T-cell (primary cell): ENCODE results near the gene HSDL1. TPM values are rescaled to one million over a fixed set of nuclear protein-coding genes. Genes with fewer than 3 reads are reported as not detected.

Experiments used
- ATAC-seq, 4 experiments: fragments of 200-7000 bp in 3 of 4; fragments of 150-1000 bp in 1 of 4; cut with Tn5 transposase; replicated peaks in 1 of 4; 1 replicate in 3 of 4; 2 replicates in 1 of 4; pipeline ENCODE4 v1.10.0; 2021; ENCODE audit warnings: moderate library complexity in 3 of 4, mild to moderate bottlenecking in 2 of 4, moderate number of reproducible peaks in 1 of 4
- CTCF ChIA-PET, 2 donors: fragments of 300-600 bp; sonication (Branson Sonifier 250); formaldehyde crosslinking; loops; one replicate each; lab custom pipeline; 2022; ENCODE audit warnings: antibody characterized with exemption in 2 of 2; lab: Charles Lee
- POLR2A ChIA-PET, 2 donors: fragments of 300-600 bp; sonication (Branson Sonifier 250); formaldehyde crosslinking; loops; one replicate each; lab custom pipeline; 2022; ENCODE audit warnings: antibody characterized with exemption in 2 of 2; lab: Charles Lee
- DNase-seq, 35 experiments: peaks; one replicate each; pipeline versions ENCODE4 v3.0.0 to v3.0.0-alpha.2; 2013 to 2023
- H3K27ac ChIP-seq: one replicate; pipeline ENCODE4 v1.5.1; 2013; ENCODE audit warnings: low read length
- H3K27me3 ChIP-seq, 2 experiments: replicated peaks in 1 of 2; 1 replicate in 1 of 2; 2 replicates in 1 of 2; pipeline versions ENCODE4 v1.6.1 to v1.7.0; 2013; ENCODE audit warnings: low read length in 1 of 2, mixed read lengths in 1 of 2; ENCODE audit not compliant: control insufficient read depth in 2 of 2, insufficient read depth in 2 of 2; ENCODE audit errors: extremely low read depth in 1 of 2
- H3K36me3 ChIP-seq, 2 donors: 1 replicate in 1 of 2; 2 replicates in 1 of 2; pipeline versions ENCODE4 v1.6.1 to v1.7.0; 2013; ENCODE audit warnings: low read length in 1 of 2; ENCODE audit not compliant: control insufficient read depth in 2 of 2, insufficient read depth in 1 of 2; ENCODE audit errors: extremely low read depth in 1 of 2
- H3K4me1 ChIP-seq, 2 experiments: 1 replicate in 1 of 2; 2 replicates in 1 of 2; pipeline versions ENCODE4 v1.6.1 to v1.7.0; 2013; ENCODE audit warnings: low read length in 2 of 2, mixed read lengths in 1 of 2; ENCODE audit not compliant: insufficient read depth in 2 of 2, control insufficient read depth in 1 of 2; ENCODE audit errors: extremely low read depth in 1 of 2
- H3K4me3 ChIP-seq, 2 donors: 1 replicate in 1 of 2; 2 replicates in 1 of 2; pipeline versions ENCODE4 v1.5.1 to v1.7.0; 2013; ENCODE audit warnings: mild to moderate bottlenecking in 2 of 2, low read length in 1 of 2, moderate library complexity in 1 of 2; ENCODE audit not compliant: control insufficient read depth in 1 of 2; ENCODE audit errors: extremely low read depth in 1 of 2
- H3K9me3 ChIP-seq: 2 replicates; pipeline ENCODE4 v1.7.0; 2013
- H3K27ac Mint-ChIP-seq, 2 donors: one replicate each; pipeline ENCODE4 v1.8.0; 2020 to 2021; ENCODE audit warnings: mild to moderate bottlenecking in 2 of 2, mixed read lengths in 2 of 2
- H3K27me3 Mint-ChIP-seq, 2 donors: one replicate each; pipeline ENCODE4 v1.8.0; 2021 to 2022; ENCODE audit warnings: mixed read lengths in 2 of 2
- H3K36me3 Mint-ChIP-seq: one replicate; pipeline ENCODE4 v1.8.0; 2021; ENCODE audit warnings: mixed read lengths
- H3K4me1 Mint-ChIP-seq, 3 donors: one replicate each; pipeline ENCODE4 v1.8.0; 2020 to 2022; ENCODE audit warnings: mixed read lengths in 3 of 3, mild to moderate bottlenecking in 1 of 3
- H3K4me3 Mint-ChIP-seq, 3 donors: one replicate each; pipeline ENCODE4 v1.8.0; 2020 to 2022; ENCODE audit warnings: mild to moderate bottlenecking in 3 of 3, mixed read lengths in 3 of 3, moderate library complexity in 3 of 3
- H3K9me3 Mint-ChIP-seq, 3 donors: one replicate each; pipeline ENCODE4 v1.8.0; 2020 to 2022; ENCODE audit warnings: mixed read lengths in 3 of 3
- WGBS: methylation state at CpG from one replicate; pipeline ENCODE4 v1.1.5; 2013; ENCODE audit warnings: missing lambda C conversion rate; ENCODE audit not compliant: insufficient coverage; 5-methylcytosine and 5-hydroxymethylcytosine counted together
- total RNA-seq, 35 experiments: library from RNA in 6 of 35; stranded (reverse) in 6 of 35; fragments of 120-200 nt in 1 of 35; gene quantifications; one replicate each; pipeline versions ENCODE4 v1.2.1 to v1.2.4 and lab custom pipeline; 2013 to 2026

HSDL1 gene
- total RNA-seq, 5 donors from 2014 or later (not counting 1 experiment from before 2014, with no cell fraction given), result 11.9 to 23.5 (median 20.4) TPM

DNA sequence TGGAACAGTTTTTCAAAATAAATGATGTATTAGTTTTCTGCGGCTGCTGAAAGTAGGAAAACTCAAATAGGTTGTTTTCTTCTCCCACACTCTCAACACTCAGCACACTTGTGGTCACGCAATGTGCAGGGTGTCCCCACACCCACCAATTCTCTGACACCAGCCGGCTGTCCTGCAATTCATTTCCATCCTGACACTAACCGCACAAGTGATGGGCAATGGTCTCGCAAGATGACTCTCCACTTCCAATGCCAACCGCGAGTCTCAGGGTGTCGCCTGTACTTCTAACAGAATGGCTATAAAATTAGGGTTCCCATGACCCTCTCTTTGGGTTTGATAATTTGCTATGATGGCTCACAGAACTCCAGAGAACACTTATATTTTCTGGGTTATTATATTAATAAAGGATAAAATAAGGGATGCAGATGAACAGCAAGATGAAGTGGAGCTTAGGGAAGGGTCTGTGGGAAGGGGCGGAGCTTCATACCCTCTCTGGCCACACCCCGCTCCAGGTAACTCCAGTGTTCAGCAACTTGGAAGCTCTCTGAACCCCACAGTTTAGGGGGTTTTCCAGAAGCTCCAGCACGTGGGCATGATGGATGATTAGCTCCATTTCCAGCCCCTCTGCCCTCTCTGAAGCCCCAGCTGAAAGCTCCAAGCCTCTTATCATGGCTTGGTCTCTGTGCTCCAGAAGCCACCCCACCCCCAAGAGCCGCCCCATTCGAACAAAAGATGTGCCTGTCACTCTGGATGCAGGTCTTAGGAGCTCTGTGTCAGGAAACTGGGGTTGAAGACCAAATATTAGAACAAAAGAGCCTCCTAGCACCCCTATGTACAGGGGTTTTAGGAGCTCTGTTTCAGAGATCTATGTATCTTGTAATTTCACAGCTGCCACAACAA is 22.1 kb upstream of the HSDL1 start:
- ChIA-PET POLR2A (no interaction called here), CTCF (no interaction called here)
- H3K36me3 Mint-ChIP-seq, result no peaks in the 10 kb centered on the region
- WGBS, result 67% methylated on average over 3 of the region's 13 CpGs
- no peaks in the 10 kb centered on the region for H3K9me3 Mint-ChIP-seq
- Histone ChIP-seq H3K4me3 (no peak overlapping the region), H3K9me3 (no peaks in the 10 kb centered on the region), H3K4me1 (no peaks in the 10 kb centered on the region), H3K36me3 (no peaks in the 10 kb centered on the region), H3K27me3 (peaks cover 0 to 57% of the 10 kb centered on the region in 2 experiments), H3K27ac (no peak overlapping the region)
- peaks cover 14 to 28% of the 10 kb centered on the region in 2 donors for H3K27me3 Mint-ChIP-seq
- H3K4me3 Mint-ChIP-seq, result no peak overlapping the region
- DNase-seq, result no peak
- H3K27ac Mint-ChIP-seq, result no peak overlapping the region
- no peak for ATAC-seq
- no peaks in the 10 kb centered on the region for H3K4me1 Mint-ChIP-seq

DNA sequence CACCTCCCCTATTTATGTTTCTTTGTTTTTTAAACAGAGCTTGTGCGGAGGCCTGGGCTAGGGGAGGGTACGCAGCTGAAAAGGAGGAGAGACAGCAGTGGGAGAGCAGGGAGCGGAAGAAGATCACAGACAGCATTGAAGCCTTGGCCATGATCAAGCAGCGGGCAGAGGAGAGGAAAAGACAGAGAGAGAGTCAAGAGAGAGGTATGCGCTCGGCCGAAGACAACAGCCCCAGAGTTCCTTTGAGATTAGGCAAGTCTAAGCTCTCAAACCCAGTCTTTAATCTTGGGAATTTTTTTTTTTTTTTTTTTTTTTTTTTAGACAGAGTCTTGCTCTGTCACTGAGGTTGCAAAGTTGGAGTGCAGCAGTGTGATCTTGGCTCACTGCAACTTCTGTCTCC is 20.8 kb upstream of the HSDL1 start:
- no peak for ATAC-seq
- WGBS, result 96% methylated on average over 7 of the region's 7 CpGs
- Mint-ChIP-seq H3K27ac (no peak overlapping the region), H3K36me3 (no peaks in the 10 kb centered on the region), H3K4me3 (no peak overlapping the region), H3K4me1 (no peaks in the 10 kb centered on the region), H3K9me3 (no peaks in the 10 kb centered on the region), H3K27me3 (peaks cover 20 to 25% of the 10 kb centered on the region in 2 donors)
- peaks cover 0 to 54% of the 10 kb centered on the region in 2 experiments for H3K27me3 ChIP-seq
- H3K36me3 ChIP-seq, result no peaks in the 10 kb centered on the region
- DNase-seq, result no peak
- H3K4me1 ChIP-seq, result no peaks in the 10 kb centered on the region
- no peak overlapping the region for H3K4me3 ChIP-seq
- ChIA-PET CTCF (no interaction called here), POLR2A (no interaction called here)
- H3K27ac ChIP-seq, result no peak overlapping the region
- no peaks in the 10 kb centered on the region for H3K9me3 ChIP-seq

DNA sequence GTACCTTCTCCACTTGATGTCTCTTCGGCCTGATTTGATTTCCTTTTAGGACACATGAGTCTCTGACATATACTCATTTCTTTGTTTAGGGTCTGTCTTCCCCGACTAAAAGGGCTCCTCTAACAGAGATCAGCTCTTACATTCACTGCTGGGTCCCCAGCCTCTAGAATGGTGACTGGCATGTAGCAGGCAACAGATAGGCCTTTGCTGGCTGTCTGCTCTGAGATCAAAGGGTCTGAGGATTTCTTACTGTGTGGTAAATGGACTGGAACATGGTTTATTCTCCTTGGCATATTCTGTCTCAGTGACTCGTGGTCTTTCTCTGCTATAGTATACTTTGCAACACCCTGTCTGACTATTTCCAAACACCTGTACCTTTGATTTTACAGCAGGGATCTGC is 16.8 kb upstream of the HSDL1 start:
- peaks cover 0 to 34% of the 10 kb centered on the region in 2 experiments for H3K27me3 ChIP-seq
- Mint-ChIP-seq H3K27ac (no peak overlapping the region), H3K36me3 (no peaks in the 10 kb centered on the region), H3K27me3 (peaks cover 19 to 22% of the 10 kb centered on the region in 2 donors), H3K4me1 (no peaks in the 10 kb centered on the region), H3K9me3 (no peaks in the 10 kb centered on the region), H3K4me3 (no peak overlapping the region)
- H3K4me3 ChIP-seq, result no peak overlapping the region
- no peak for ATAC-seq
- no peak for DNase-seq
- no peaks in the 10 kb centered on the region for H3K36me3 ChIP-seq
- no peaks in the 10 kb centered on the region for H3K9me3 ChIP-seq
- WGBS, result 80% methylated on average over 1 of the region's 3 CpGs
- no peaks in the 10 kb centered on the region for H3K4me1 ChIP-seq
- ChIA-PET CTCF (no interaction called here), POLR2A (no interaction called here)
- no peak overlapping the region for H3K27ac ChIP-seq

DNA sequence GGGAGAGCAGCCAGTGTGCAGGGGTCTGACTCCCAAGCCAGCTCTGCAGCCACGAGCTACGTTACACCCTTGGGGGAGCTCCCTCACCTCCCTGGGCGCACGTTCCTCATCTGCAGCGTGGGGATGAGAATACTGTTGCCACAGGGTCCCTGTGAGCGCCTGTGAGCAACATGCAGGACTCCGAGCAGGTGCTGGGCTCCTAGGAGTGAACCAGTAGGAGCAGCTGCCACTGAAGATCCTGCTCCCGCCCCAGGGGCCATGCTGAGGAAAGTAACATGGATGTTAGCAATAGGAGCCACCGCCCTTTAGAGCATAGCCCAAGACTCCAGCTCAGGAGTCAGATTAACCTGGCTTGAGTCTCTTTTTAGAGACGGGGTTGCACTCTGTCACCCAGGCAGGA is 16.1 kb upstream of the HSDL1 start:
- Histone ChIP-seq H3K27ac (no peak overlapping the region), H3K4me1 (no peaks in the 10 kb centered on the region), H3K36me3 (no peaks in the 10 kb centered on the region), H3K9me3 (no peaks in the 10 kb centered on the region), H3K4me3 (no peak overlapping the region), H3K27me3 (peaks cover 0 to 30% of the 10 kb centered on the region in 2 experiments)
- ChIA-PET POLR2A (no interaction called here), CTCF (no interaction called here)
- WGBS, result 71% methylated on average over 10 of the region's 10 CpGs
- DNase-seq (no peak), ATAC-seq (no peak)
- Mint-ChIP-seq H3K27me3 (peaks cover 20 to 22% of the 10 kb centered on the region in 2 donors), H3K9me3 (no peaks in the 10 kb centered on the region), H3K4me1 (no peaks in the 10 kb centered on the region), H3K36me3 (no peaks in the 10 kb centered on the region), H3K4me3 (no peak overlapping the region), H3K27ac (no peak overlapping the region)

DNA sequence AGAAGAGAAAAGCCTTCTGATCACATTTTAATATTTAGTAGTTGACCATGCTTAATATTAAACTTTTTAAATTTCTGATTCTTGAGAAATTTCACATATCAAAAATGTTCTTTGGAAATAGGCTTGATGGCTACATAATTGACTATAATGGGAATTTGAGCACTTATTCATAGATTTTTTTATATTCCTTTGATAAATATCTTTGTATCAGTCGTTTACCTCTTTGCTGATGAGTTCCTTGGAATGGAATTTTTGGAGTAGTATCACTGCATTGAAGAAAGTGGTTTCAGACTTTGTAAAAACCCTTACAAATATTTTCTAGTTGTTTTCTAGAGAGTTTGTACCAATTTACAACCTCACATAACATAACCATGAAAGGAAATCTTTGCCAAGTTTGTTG is 14.8 kb upstream of the HSDL1 start:
- Histone ChIP-seq H3K27me3 (peaks cover 0 to 34% of the 10 kb centered on the region in 2 experiments), H3K27ac (no peak overlapping the region), H3K4me3 (no peak overlapping the region), H3K36me3 (no peaks in the 10 kb centered on the region), H3K4me1 (no peaks in the 10 kb centered on the region), H3K9me3 (no peaks in the 10 kb centered on the region)
- H3K4me3 Mint-ChIP-seq, result no peak overlapping the region
- ChIA-PET CTCF (no interaction called here), POLR2A (no interaction called here)
- H3K36me3 Mint-ChIP-seq, result no peaks in the 10 kb centered on the region
- H3K4me1 Mint-ChIP-seq, result no peaks in the 10 kb centered on the region
- H3K27me3 Mint-ChIP-seq, result peaks cover 18 to 23% of the 10 kb centered on the region in 2 donors
- H3K9me3 Mint-ChIP-seq, result no peaks in the 10 kb centered on the region
- WGBS, result no CpG with 5 or more reads among the region's 1 CpG
- no peak for ATAC-seq
- H3K27ac Mint-ChIP-seq, result no peak overlapping the region
- no peak for DNase-seq

DNA sequence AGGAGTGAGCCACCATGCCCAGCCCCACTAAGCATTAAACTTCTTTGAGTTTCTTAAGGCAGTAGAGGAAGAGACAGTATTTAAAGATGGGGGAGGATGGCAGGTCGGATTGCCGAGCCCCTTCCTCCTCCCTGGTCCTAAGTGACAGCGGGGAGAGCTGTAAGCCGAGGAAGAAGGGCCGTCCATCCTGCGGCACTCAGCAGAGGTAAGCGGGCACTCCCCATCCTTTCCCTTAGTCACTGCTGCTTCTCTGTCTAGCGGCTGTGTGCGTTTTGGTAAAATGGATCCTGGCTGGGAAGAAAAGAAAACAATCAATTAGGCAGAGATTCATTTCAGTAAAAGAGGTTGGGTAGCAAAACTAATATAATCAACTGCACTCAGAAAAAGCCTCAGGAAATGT is 14.0 kb upstream of the HSDL1 start:
- Mint-ChIP-seq H3K4me1 (no peaks in the 10 kb centered on the region), H3K4me3 (no peak overlapping the region), H3K36me3 (no peaks in the 10 kb centered on the region), H3K27me3 (peaks cover 18 to 23% of the 10 kb centered on the region in 2 donors), H3K27ac (no peak overlapping the region), H3K9me3 (no peaks in the 10 kb centered on the region)
- no peak overlapping the region for H3K4me3 ChIP-seq
- peaks cover 0 to 34% of the 10 kb centered on the region in 2 experiments for H3K27me3 ChIP-seq
- no peaks in the 10 kb centered on the region for H3K36me3 ChIP-seq
- no peaks in the 10 kb centered on the region for H3K9me3 ChIP-seq
- H3K27ac ChIP-seq, result no peak overlapping the region
- ATAC-seq (no peak), DNase-seq (no peak)
- CTCF ChIA-PET, result no interaction called here
- 18% methylated on average over 2 of the region's 9 CpGs for WGBS
- POLR2A ChIA-PET, result no interaction called here
- H3K4me1 ChIP-seq, result no peaks in the 10 kb centered on the region
